ENCODE measurements around the gene PPIP5K1. TPM values are rescaled to one million over a fixed set of nuclear protein-coding genes. Genes with fewer than 3 reads are reported as not detected.

Gene PPIP5K1
- total RNA-seq, 8 experiments from 2014 or later = 9.4 to 37.9 (median 21.0) TPM

GRCh38 chr15:43521419-43521818 is 68.6 kb downstream of the PPIP5K1 start:
- H3K27ac ChIP-seq = no peak overlapping the region
- H3K4me3 ChIP-seq = no peak overlapping the region
- WGBS, 10 experiments = 80 to 100% (median 100%) methylated on average over 1 to 4 of the region's 11 CpGs; no CpG with 5 or more reads in 5 of the 10 experiments
- ATAC-seq (replicated peaks in 6 of 8) = no peak
- in situ Hi-C loops (cut with MboI; ENCODE audit: low pct_unique_long_range_greater_than_20kb in 2 of 9, low sequenced_read_pairs in 9 of 9, unreplicated experiment in 9 of 9) = no loop called here
- H3K4me1 ChIP-seq (replicated peaks in 1 of 2) = peaks cover 17 to 19% of the 10 kb centered on the region in 2 donors

- Histone ChIP-seq H3K4me1 (replicated peaks in 1 of 2) (peaks cover 23 to 27% of the 10 kb centered on the region in 2 donors), H3K4me3 (no peak overlapping the region), H3K27ac (no peak overlapping the region)
- in situ Hi-C loops (cut with MboI; ENCODE audit: low pct_unique_long_range_greater_than_20kb in 2 of 9, low sequenced_read_pairs in 9 of 9, unreplicated experiment in 9 of 9) = no loop called here
- 40 to 100% (median 68%) methylated on average over 1 of the region's 2 CpGs; no CpG with 5 or more reads in 6 of the 10 experiments for WGBS, 10 experiments
- ATAC-seq (replicated peaks in 6 of 8) = no peak
Observed at GRCh38 chr15:43520138-43520537, 69.9 kb downstream of the PPIP5K1 start.

GRCh38 chr15:43519196-43519595 is 70.8 kb downstream of the PPIP5K1 start:
- no peak for ATAC-seq (replicated peaks in 6 of 8)
- in situ Hi-C loops (cut with MboI; ENCODE audit: low pct_unique_long_range_greater_than_20kb in 2 of 9, low sequenced_read_pairs in 9 of 9, unreplicated experiment in 9 of 9) = no loop called here
- H3K4me3 ChIP-seq = peak overlapping the region; percentile 62 to 89 (median 74)
- 0 to 80% (median 54%) methylated on average over 1 to 2 of the region's 2 CpGs; no CpG with 5 or more reads in 5 of the 10 experiments for WGBS, 10 experiments
- peaks cover 28 to 29% of the 10 kb centered on the region in 2 donors for H3K4me1 ChIP-seq (replicated peaks in 1 of 2)
- H3K27ac ChIP-seq = peak overlapping the region; percentile 47 to 88

- in situ Hi-C loops (cut with MboI; ENCODE audit: low pct_unique_long_range_greater_than_20kb in 2 of 9, low sequenced_read_pairs in 9 of 9, unreplicated experiment in 9 of 9) = no loop called here
- Histone ChIP-seq H3K4me3 (peak overlapping the region; percentile 62 to 89 (median 74)), H3K27ac (peak overlapping the region; percentile 84 to 88), H3K4me1 (replicated peaks in 1 of 2) (peaks cover 31 to 32% of the 10 kb centered on the region in 2 donors)
- 0% methylated on average over 4 of the region's 18 CpGs; no CpG with 5 or more reads in 9 of the 10 experiments for WGBS, 10 experiments
- ATAC-seq (replicated peaks in 6 of 8) = peak; percentile 13 to 77 (median 70)
Observed at GRCh38 chr15:43518197-43518761, 71.7 kb downstream of the PPIP5K1 start.

GRCh38 chr15:43517354-43518196 is 72.4 kb downstream of the PPIP5K1 start, which contains the start of gene MAP1A:
Gene MAP1A, plus strand, starts transcription at chr15:43517608. Its CDS starts 3,866 bp downstream, at chr15:43521474.
- in situ Hi-C loops (cut with MboI; ENCODE audit: low pct_unique_long_range_greater_than_20kb in 2 of 9, low sequenced_read_pairs in 9 of 9, unreplicated experiment in 9 of 9) = no loop called here
- Histone ChIP-seq H3K4me3 (peak within 1 kb of the TSS; percentile 62 to 89 (median 74)), H3K27ac (peak within 1 kb of the TSS; percentile 84 to 88), H3K4me1 (replicated peaks in 1 of 2) (peaks cover 31 to 32% of the 10 kb centered on the region in 2 donors)
- ATAC-seq (replicated peaks in 6 of 8) = peak; percentile 47 to 69 (median 66)
- WGBS, 10 experiments = 0% methylated on average over 1 of the region's 15 CpGs; no CpG with 5 or more reads in 9 of the 10 experiments

GRCh38 chr15:43516801-43517353 is 73.1 kb downstream of the PPIP5K1 start:
- WGBS, 10 experiments = 0 to 17% (median 6%) methylated on average over 1 to 3 of the region's 4 CpGs; no CpG with 5 or more reads in 3 of the 10 experiments
- peak in 7 of 8 experiments; percentile 3 to 37 (median 33) for ATAC-seq (replicated peaks in 6 of 8)
- H3K27ac ChIP-seq = peak overlapping the region; percentile 66 to 88
- H3K4me3 ChIP-seq = peak overlapping the region; percentile 62 to 89 (median 74)
- peaks cover 34 to 36% of the 10 kb centered on the region in 2 donors for H3K4me1 ChIP-seq (replicated peaks in 1 of 2)
- in situ Hi-C loops (cut with MboI; ENCODE audit: low pct_unique_long_range_greater_than_20kb in 2 of 9, low sequenced_read_pairs in 9 of 9, unreplicated experiment in 9 of 9) = no loop called here

GRCh38 chr15:43516185-43516584 is 73.8 kb downstream of the PPIP5K1 start:
- H3K4me1 ChIP-seq (replicated peaks in 1 of 2) = peaks cover 40 to 41% of the 10 kb centered on the region in 2 donors
- 0 to 100% (median 9%) methylated on average over 1 to 3 of the region's 5 CpGs; no CpG with 5 or more reads in 4 of the 10 experiments for WGBS, 10 experiments
- H3K4me3 ChIP-seq = peak overlapping the region; percentile 62 to 89 (median 74)
- peak overlapping the region; percentile 66 to 88 for H3K27ac ChIP-seq
- ATAC-seq (replicated peaks in 6 of 8) = peak in 2 of 8 experiments; percentile 2 to 3
- in situ Hi-C loops (cut with MboI; ENCODE audit: low pct_unique_long_range_greater_than_20kb in 2 of 9, low sequenced_read_pairs in 9 of 9, unreplicated experiment in 9 of 9) = no loop called here

- Histone ChIP-seq H3K4me3 (peak overlapping the region in 1 of 5 donors; percentile 67), H3K27ac (no peak overlapping the region), H3K4me1 (replicated peaks in 1 of 2) (peaks cover 40 to 41% of the 10 kb centered on the region in 2 donors)
- in situ Hi-C loops (cut with MboI; ENCODE audit: low pct_unique_long_range_greater_than_20kb in 2 of 9, low sequenced_read_pairs in 9 of 9, unreplicated experiment in 9 of 9) = no loop called here
- no peak for ATAC-seq (replicated peaks in 6 of 8)
- WGBS, 10 experiments = 0 to 61% (median 58%) methylated on average over 1 to 2 of the region's 2 CpGs; no CpG with 5 or more reads in 7 of the 10 experiments
Observed at GRCh38 chr15:43515741-43516140, 74.3 kb downstream of the PPIP5K1 start.

- peak overlapping the region in 1 of 2 donors; percentile 46 for H3K27ac ChIP-seq
- H3K4me3 ChIP-seq = no peak overlapping the region
- peaks cover 40 to 42% of the 10 kb centered on the region in 2 donors for H3K4me1 ChIP-seq (replicated peaks in 1 of 2)
Observed at GRCh38 chr15:43514241-43515057, 75.6 kb downstream of the PPIP5K1 start.

GRCh38 chr15:43513550-43513949 is 76.5 kb downstream of the PPIP5K1 start:
- 0 to 100% (median 67%) methylated on average over 1 of the region's 1 CpG; no CpG with 5 or more reads in 3 of the 10 experiments for WGBS, 10 experiments
- H3K4me1 ChIP-seq (replicated peaks in 1 of 2) = peaks cover 40 to 41% of the 10 kb centered on the region in 2 donors
- no peak for ATAC-seq (replicated peaks in 6 of 8)
- no peak overlapping the region for H3K27ac ChIP-seq
- H3K4me3 ChIP-seq = no peak overlapping the region
- in situ Hi-C loops (cut with MboI; ENCODE audit: low pct_unique_long_range_greater_than_20kb in 2 of 9, low sequenced_read_pairs in 9 of 9, unreplicated experiment in 9 of 9) = no loop called here

More at GRCh38 chr15:43514241-43515057, 75.6 kb downstream of the PPIP5K1 start:
- in situ Hi-C loops (cut with MboI; ENCODE audit: low pct_unique_long_range_greater_than_20kb in 2 of 9, low sequenced_read_pairs in 9 of 9, unreplicated experiment in 9 of 9) = no loop called here
- 24 to 83% (median 58%) methylated on average over 1 to 4 of the region's 4 CpGs; no CpG with 5 or more reads in 4 of the 10 experiments for WGBS, 10 experiments
- peak in 2 of 8 experiments; percentile 4 to 5 for ATAC-seq (replicated peaks in 6 of 8)

GRCh38 chr15:43511012-43511885 is 78.8 kb downstream of the PPIP5K1 start:
- Histone ChIP-seq H3K4me1 (replicated peaks in 1 of 2) (peaks cover 36 to 39% of the 10 kb centered on the region in 2 donors), H3K4me3 (peak overlapping the region; percentile 39 to 59 (median 41)), H3K27ac (no peak overlapping the region)
- in situ Hi-C loops (cut with MboI; ENCODE audit: low pct_unique_long_range_greater_than_20kb in 2 of 9, low sequenced_read_pairs in 9 of 9, unreplicated experiment in 9 of 9) = no loop called here
- ATAC-seq (replicated peaks in 6 of 8) = peak in 5 of 8 experiments; percentile 20 to 34 (median 25)
- 0 to 43% (median 16%) methylated on average over 1 to 11 of the region's 39 CpGs for WGBS, 10 experiments

Data from motor neuron (in vitro differentiated cells).